HG03095 (cell line): Measurements from ENCODE around the gene CD99.

Source experiments
- ATAC-seq: cut with Tn5 transposase; IDR thresholded peaks from one replicate; pipeline ENCODE4 v1.9.1; 2021; ENCODE audit warnings: moderate library complexity; ENCODE audit not compliant: unreplicated experiment

Gene CD99

GRCh38 chrX:2690856-2691542, at the start of gene CD99:
TSS of gene CD99 (plus strand) at chrX:2691295. CDS start at chrX:2691361, 66 bp downstream.
- ATAC-seq: peak; percentile 81

GRCh38 chrX:2642146-2642545, 48.9 kb upstream of the CD99 start:
- ATAC-seq: no peak

GRCh38 chrX:2642791-2643190, 48.3 kb upstream of the CD99 start:
- no peak for ATAC-seq

- ATAC-seq: no peak
Observed at GRCh38 chrX:2643880-2644279, 47.2 kb upstream of the CD99 start.

- no peak for ATAC-seq
Observed at GRCh38 chrX:2645563-2645962, 45.5 kb upstream of the CD99 start.

- no peak for ATAC-seq
Observed at GRCh38 chrX:2647627-2648026, 43.5 kb upstream of the CD99 start.

GRCh38 chrX:2650037-2650436, 41.1 kb upstream of the CD99 start:
- ATAC-seq: no peak

GRCh38 chrX:2650865-2651264, 40.2 kb upstream of the CD99 start:
- no peak for ATAC-seq

GRCh38 chrX:2652106-2652505, 39.0 kb upstream of the CD99 start:
- no peak for ATAC-seq

- no peak for ATAC-seq
Observed at GRCh38 chrX:2654436-2655340, 36.4 kb upstream of the CD99 start.

- ATAC-seq: no peak
Observed at GRCh38 chrX:2656257-2656836, 34.7 kb upstream of the CD99 start.

GRCh38 chrX:2657532-2658113, 33.5 kb upstream of the CD99 start:
- no peak for ATAC-seq

- ATAC-seq: no peak
Observed at GRCh38 chrX:2658585-2659292, 32.4 kb upstream of the CD99 start.

- ATAC-seq: no peak
Observed at GRCh38 chrX:2662586-2662985, 28.5 kb upstream of the CD99 start.

- no peak for ATAC-seq
Observed at GRCh38 chrX:2664502-2664901, 26.6 kb upstream of the CD99 start.

GRCh38 chrX:2665387-2666304, 25.4 kb upstream of the CD99 start:
- ATAC-seq: no peak

GRCh38 chrX:2666491-2666890, 24.6 kb upstream of the CD99 start:
- ATAC-seq: no peak

- ATAC-seq: no peak
Observed at GRCh38 chrX:2670978-2671377, 20.1 kb upstream of the CD99 start.

- no peak for ATAC-seq
Observed at GRCh38 chrX:2672084-2672483, 19.0 kb upstream of the CD99 start.

GRCh38 chrX:2673611-2674010, 17.5 kb upstream of the CD99 start:
- no peak for ATAC-seq
